ENCODE data around the gene FAM168A.

The FAM168A gene

GRCh38 chr11:73528483-73529203 is 69.3 kb downstream of the FAM168A start:
- Histone ChIP-seq H3K27ac (ENCODE audit: low read depth, low read length) (no peak overlapping the region), H3K4me2 (ENCODE audit: low read length) (no peak overlapping the region), H3K4me3 (ENCODE audit: low read length) (no peak overlapping the region), H3K4me1 (ENCODE audit: control insufficient read depth, low read length) (no peaks in the 10 kb centered on the region), H3K79me2 (ENCODE audit: control insufficient read depth, low read length) (peaks cover 30% of the 10 kb centered on the region), H3K9me2 (replicated peaks; ENCODE audit: control insufficient read depth, low read length) (no peaks in the 10 kb centered on the region), H3F3A (ENCODE audit: control insufficient read depth, insufficient read depth) (no peaks in the 10 kb centered on the region), H3K27me3 (ENCODE audit: control insufficient read depth, low read length) (no peaks in the 10 kb centered on the region), H3K36me3 (ENCODE audit: control insufficient read depth, low read length) (no peaks in the 10 kb centered on the region), H4K20me1 (ENCODE audit: control insufficient read depth, insufficient read depth, low read depth, low read length) (peaks cover 16% of the 10 kb centered on the region), H3K9me3 (ENCODE audit: control insufficient read depth, insufficient read depth, low read length) (no peaks in the 10 kb centered on the region)
- TF ChIP-seq CTCF (IDR thresholded peaks at IDR 0.05; ENCODE audit: low read depth, low read length, poor library complexity, severe bottlenecking) (no peak), EZH2phosphoT487 (IDR thresholded peaks at IDR 0.05; ENCODE audit: borderline replicate concordance, low read length) (no peak)

GRCh38 chr11:73528013-73528412 is 69.9 kb downstream of the FAM168A start:
- H3K79me2 ChIP-seq (ENCODE audit: control insufficient read depth, low read length): peaks cover 30% of the 10 kb centered on the region

GRCh38 chr11:73525611-73526010 is 72.3 kb downstream of the FAM168A start:
- peaks cover 13% of the 10 kb centered on the region for H3K4me1 ChIP-seq (ENCODE audit: control insufficient read depth, low read length)
- H3K27me3 ChIP-seq (ENCODE audit: control insufficient read depth, low read length): no peaks in the 10 kb centered on the region
- H4K20me1 ChIP-seq (ENCODE audit: control insufficient read depth, insufficient read depth, low read depth, low read length): peaks cover 13% of the 10 kb centered on the region; the same call in 1 of the 2 replicates
- no peaks in the 10 kb centered on the region for H3K9me3 ChIP-seq (ENCODE audit: control insufficient read depth, insufficient read depth, low read length)
- H3K79me2 ChIP-seq (ENCODE audit: control insufficient read depth, low read length): peaks cover 25% of the 10 kb centered on the region
- TF ChIP-seq EZH2phosphoT487 (IDR thresholded peaks at IDR 0.05; ENCODE audit: borderline replicate concordance, low read length): no peak
- no peak for TF ChIP-seq CTCF (IDR thresholded peaks at IDR 0.05; ENCODE audit: low read depth, low read length, poor library complexity, severe bottlenecking)
- H3K4me3 ChIP-seq (ENCODE audit: low read length): no peak overlapping the region
- H3K27ac ChIP-seq (ENCODE audit: low read depth, low read length): no peak overlapping the region
- H3F3A ChIP-seq (ENCODE audit: control insufficient read depth, insufficient read depth): no peaks in the 10 kb centered on the region
- no peak overlapping the region for H3K4me2 ChIP-seq (ENCODE audit: low read length)
- no peaks in the 10 kb centered on the region for H3K9me2 ChIP-seq (replicated peaks; ENCODE audit: control insufficient read depth, low read length)
- H3K36me3 ChIP-seq (ENCODE audit: control insufficient read depth, low read length): no peaks in the 10 kb centered on the region

More at GRCh38 chr11:73528013-73528412, 69.9 kb downstream of the FAM168A start:
- peaks cover 16% of the 10 kb centered on the region for H4K20me1 ChIP-seq (ENCODE audit: control insufficient read depth, insufficient read depth, low read depth, low read length)
- H3K36me3 ChIP-seq (ENCODE audit: control insufficient read depth, low read length): no peaks in the 10 kb centered on the region
- TF ChIP-seq EZH2phosphoT487 (IDR thresholded peaks at IDR 0.05; ENCODE audit: borderline replicate concordance, low read length): no peak
- TF ChIP-seq CTCF (IDR thresholded peaks at IDR 0.05; ENCODE audit: low read depth, low read length, poor library complexity, severe bottlenecking): no peak
- no peak overlapping the region for H3K27ac ChIP-seq (ENCODE audit: low read depth, low read length)
- no peaks in the 10 kb centered on the region for H3F3A ChIP-seq (ENCODE audit: control insufficient read depth, insufficient read depth)
- no peaks in the 10 kb centered on the region for H3K9me2 ChIP-seq (replicated peaks; ENCODE audit: control insufficient read depth, low read length)
- H3K4me2 ChIP-seq (ENCODE audit: low read length): no peak overlapping the region
- H3K4me1 ChIP-seq (ENCODE audit: control insufficient read depth, low read length): no peaks in the 10 kb centered on the region
- no peak overlapping the region for H3K4me3 ChIP-seq (ENCODE audit: low read length)
- no peaks in the 10 kb centered on the region for H3K9me3 ChIP-seq (ENCODE audit: control insufficient read depth, insufficient read depth, low read length)
- no peaks in the 10 kb centered on the region for H3K27me3 ChIP-seq (ENCODE audit: control insufficient read depth, low read length)

Data from DOHH2 (cell line).